ENCODE measurements around the gene NDUFB11.

The NDUFB11 gene

DNA sequence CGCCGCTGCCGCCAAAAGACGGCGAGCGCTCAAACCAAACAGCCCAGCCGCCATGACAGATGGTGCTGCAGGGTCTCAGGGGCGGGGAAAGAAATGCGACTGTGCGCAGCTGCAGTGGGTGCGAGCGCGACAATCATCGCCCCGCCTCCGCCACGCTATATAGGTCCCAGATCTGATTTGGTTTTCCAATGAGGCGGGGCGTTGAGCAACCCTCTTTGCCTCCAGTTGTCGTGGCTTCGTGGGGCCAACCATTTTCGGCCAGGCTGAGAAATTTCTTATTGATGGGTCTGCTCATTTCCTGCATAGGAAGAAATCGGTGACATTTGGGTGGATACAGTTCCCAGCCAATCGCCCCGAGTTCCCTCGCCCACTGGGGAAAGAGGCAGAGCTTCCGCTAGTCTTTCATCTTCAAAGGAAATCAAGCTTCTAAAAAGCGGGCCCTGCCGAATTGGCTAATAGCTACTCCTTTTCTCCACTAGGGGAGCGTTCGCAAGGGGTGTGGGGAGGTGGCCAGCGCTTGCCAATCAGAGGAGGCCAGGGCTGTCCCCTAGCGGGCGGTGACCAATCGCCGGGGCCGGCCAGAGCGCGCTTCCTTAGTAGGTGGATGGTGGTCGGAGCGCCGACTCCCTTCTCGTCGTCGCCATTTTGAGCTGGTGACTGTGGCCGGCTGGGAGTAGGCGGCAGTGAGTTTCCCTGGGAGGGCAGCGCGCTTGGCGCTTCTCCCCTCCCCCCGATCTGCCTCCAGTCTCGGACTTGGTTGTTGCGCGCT, at the start of gene NDUFB11, which contains the start of gene RBM10:
Gene NDUFB11 (minus strand): TSS at position 77 of the 769 bp plus-strand sequence. CDS start 23 bp downstream, at position 54.
Gene RBM10 (plus strand): TSS at position 596 of the 769 bp plus-strand sequence. CDS start 2,261 bp downstream, outside the sequence.
- Mint-ChIP-seq H3K27ac (peak within 1 kb of the TSS; percentile 99), H3K27me3 (no peaks in the 10 kb centered on the region), H3K4me3 (peak within 1 kb of the TSS; percentile 97), H3K4me1 (ENCODE audit: low read depth) (peaks cover 36% of the 10 kb centered on the region), H3K9me3 (no peaks in the 10 kb centered on the region), H3K36me3 (ENCODE audit: low read depth) (peaks cover 67% of the 10 kb centered on the region)
- intact Hi-C loops (cut with micrococcal nuclease): loop anchor here (2.0 kb wide), 1 partner anchor 16 kb away; no protein-coding TSS in a partner anchor

DNA sequence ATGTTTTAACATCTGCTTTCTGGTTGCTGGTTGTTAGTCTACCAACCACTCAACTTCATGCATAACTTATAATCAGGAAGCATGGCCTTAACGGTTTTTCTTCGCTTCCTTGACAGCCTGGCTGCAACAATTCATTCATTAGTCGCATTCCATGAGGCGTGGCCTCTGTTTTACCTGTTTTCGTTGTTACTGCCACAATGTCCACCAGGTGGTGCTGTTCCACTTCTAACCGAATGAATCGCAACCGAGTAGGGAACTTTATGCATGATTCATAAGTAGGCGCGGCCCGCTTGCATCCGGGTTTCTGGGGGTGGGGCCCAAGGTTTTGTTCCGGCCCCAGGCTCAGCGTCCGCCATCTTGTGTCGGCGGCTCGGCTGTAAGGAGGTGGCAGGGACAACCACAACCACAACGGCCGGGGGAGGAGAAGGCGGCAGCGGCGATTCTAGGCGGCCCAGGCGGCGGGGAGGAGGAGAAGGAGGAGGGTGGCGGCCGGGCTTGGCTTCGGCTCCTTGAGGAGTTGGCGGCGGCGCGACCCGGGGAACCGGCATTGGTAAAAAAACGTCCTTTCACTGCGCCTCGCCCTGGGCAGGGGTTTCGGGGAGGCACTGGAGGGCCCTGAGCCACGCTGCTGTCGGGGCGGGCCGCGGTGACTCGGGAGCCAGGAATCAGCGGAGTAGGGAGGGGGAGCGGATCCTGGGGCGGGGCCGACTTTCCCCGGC, 49.1 kb upstream of the NDUFB11 start, which contains the start of gene UBA1:
Gene UBA1 (plus strand): TSS at position 355 of the 719 bp plus-strand sequence. CDS start 4,974 bp downstream, outside the sequence.
- Mint-ChIP-seq H3K27ac (peak within 1 kb of the TSS; percentile 95), H3K36me3 (ENCODE audit: low read depth) (peaks cover 58% of the 10 kb centered on the region), H3K27me3 (no peaks in the 10 kb centered on the region), H3K4me1 (ENCODE audit: low read depth) (peaks cover 45% of the 10 kb centered on the region), H3K4me3 (peak within 1 kb of the TSS; percentile 89), H3K9me3 (no peaks in the 10 kb centered on the region)
- intact Hi-C loops (cut with micrococcal nuclease): loop anchor here (1.0 to 10.0 kb wide), 4 partner anchors 121 to 834 kb away; no protein-coding TSS in a partner anchor

DNA sequence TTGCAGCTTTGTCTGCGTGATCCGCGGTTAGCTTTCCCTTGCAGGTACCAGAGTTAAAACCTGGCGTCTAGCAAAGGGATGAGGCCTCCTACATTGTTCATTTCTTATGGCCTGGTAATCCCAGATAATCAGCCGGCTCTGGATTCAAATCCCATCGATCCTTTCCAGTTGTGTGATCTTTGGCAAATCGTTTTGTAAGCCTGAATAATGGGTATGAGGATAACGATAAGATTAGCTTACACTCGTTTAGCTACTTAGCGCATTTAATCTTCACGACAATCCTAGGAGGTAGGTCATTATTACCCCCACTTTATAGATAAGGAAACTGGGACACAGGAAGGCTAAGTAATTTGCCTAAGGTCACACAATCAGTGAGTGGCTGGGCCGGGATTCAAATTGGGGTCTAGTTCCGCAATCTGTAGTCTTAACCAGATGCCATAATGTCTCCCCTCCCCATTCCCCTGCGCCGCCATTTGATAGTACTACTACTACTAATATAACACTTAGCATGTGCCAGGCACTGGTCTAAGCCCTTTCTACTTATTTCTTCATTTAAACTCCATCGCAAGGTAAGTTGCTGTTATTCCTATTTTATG, 47.4 kb upstream of the NDUFB11 start:
- H3K4me3 Mint-ChIP-seq: peak overlapping the region; percentile 95
- peaks cover 49% of the 10 kb centered on the region for H3K36me3 Mint-ChIP-seq (ENCODE audit: low read depth)
- H3K27ac Mint-ChIP-seq: no peak overlapping the region
- no peaks in the 10 kb centered on the region for H3K27me3 Mint-ChIP-seq
- intact Hi-C loops (cut with micrococcal nuclease): loop anchor here (5.0 to 10.0 kb wide), 2 partner anchors 123 to 835 kb away; no protein-coding TSS in a partner anchor
- H3K9me3 Mint-ChIP-seq: no peaks in the 10 kb centered on the region
- peaks cover 38% of the 10 kb centered on the region for H3K4me1 Mint-ChIP-seq (ENCODE audit: low read depth)

DNA sequence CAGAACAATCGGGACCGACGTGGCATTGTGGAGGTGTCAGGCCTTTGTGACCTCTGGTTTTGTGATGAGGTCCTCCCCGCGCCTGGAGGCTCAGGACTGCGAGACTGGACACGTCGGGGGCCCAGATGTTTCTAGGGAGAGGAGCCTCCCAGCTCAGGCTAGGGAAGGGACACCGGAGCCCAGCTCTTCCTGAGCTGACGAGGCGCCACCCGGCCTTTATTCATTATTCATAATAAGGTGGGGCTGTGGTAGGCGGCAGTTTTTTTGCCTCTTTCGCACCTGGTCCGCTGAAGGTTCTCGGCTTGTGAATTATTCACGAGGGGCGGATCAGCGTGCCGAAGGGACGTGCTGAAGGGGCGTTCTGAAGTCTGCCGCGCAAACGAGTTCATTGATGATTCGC, 46.8 kb upstream of the NDUFB11 start:
- Mint-ChIP-seq H3K4me1 (ENCODE audit: low read depth) (peaks cover 32% of the 10 kb centered on the region), H3K36me3 (ENCODE audit: low read depth) (peaks cover 49% of the 10 kb centered on the region), H3K4me3 (peak overlapping the region; percentile 95), H3K27ac (peak overlapping the region; percentile 89), H3K27me3 (no peaks in the 10 kb centered on the region), H3K9me3 (no peaks in the 10 kb centered on the region)
- intact Hi-C loops (cut with micrococcal nuclease): loop anchor here (5.0 to 10.0 kb wide), 2 partner anchors 123 to 836 kb away; no protein-coding TSS in a partner anchor

DNA sequence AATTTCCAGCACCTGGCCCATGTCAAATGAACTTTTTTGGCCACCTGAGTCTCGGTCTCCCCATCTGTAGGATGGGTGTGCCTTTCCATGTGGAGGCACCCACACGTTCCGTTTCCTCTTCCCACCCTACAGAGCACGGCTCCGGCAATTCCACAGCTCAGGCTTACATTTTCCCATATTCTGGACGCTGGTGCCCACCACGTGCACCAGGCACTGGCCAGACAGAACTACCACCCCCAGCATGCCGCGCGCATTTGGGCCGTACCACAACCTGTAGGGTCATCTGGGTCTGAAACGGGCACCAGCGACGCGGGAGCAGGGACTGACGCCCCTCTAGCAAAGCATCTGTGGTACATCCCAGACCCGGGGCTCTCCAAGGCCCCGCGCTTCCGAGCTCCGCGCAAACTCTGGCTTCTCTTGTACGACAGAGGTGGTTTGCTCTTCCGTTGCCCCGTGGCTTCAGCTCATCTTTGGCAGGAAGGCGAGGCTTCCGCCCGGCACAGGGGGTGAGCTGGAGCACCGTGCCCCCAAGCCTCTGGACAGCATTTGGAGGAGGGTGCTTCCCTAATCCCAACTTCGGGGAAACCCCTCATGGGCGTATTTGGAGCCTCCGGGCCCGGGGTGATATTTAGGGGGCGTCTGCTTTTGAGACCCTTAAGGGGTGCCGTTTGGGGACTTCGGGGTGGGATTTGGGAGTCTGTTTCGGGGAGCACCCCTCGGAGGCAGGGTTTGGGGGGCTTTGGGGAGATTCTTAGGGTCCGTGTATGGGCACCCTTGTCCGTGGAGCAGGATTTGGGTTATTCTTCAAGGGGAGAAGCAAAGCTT, 46.2 kb upstream of the NDUFB11 start:
- peaks cover 49% of the 10 kb centered on the region for H3K36me3 Mint-ChIP-seq (ENCODE audit: low read depth)
- H3K9me3 Mint-ChIP-seq: no peaks in the 10 kb centered on the region
- peak overlapping the region; percentile 95 for H3K4me3 Mint-ChIP-seq
- peaks cover 25% of the 10 kb centered on the region for H3K4me1 Mint-ChIP-seq (ENCODE audit: low read depth)
- H3K27me3 Mint-ChIP-seq: no peaks in the 10 kb centered on the region
- H3K27ac Mint-ChIP-seq: peak overlapping the region; percentile 89
- intact Hi-C loops (cut with micrococcal nuclease): loop anchor here (5.0 to 10.0 kb wide), 2 partner anchors 124 to 837 kb away; no protein-coding TSS in a partner anchor

DNA sequence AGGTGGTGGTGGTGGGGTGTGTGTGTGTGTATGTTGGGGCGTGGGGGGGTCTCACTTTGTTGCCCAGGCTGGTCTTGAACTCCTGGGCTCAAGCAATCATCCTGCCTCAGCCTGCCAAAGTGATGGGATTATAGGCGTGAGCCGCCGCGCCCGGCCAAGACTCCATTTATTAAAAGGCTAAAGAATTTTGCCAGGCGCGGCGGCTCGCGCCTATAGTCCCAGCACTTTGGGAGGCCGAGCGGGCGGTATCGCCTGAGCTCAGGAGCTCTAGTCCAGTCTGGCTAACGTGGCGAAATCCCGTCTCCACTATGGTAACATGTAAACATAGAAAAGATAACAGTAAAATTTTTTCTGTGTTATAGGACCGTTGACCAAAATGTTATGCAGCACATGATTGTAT, 45.4 kb upstream of the NDUFB11 start:
- Mint-ChIP-seq H3K36me3 (ENCODE audit: low read depth) (peaks cover 49% of the 10 kb centered on the region), H3K9me3 (no peaks in the 10 kb centered on the region), H3K27ac (no peak overlapping the region), H3K27me3 (no peaks in the 10 kb centered on the region), H3K4me3 (no peak overlapping the region), H3K4me1 (ENCODE audit: low read depth) (peaks cover 18% of the 10 kb centered on the region)
- intact Hi-C loops (cut with micrococcal nuclease): loop anchor here (5.0 to 10.0 kb wide), 2 partner anchors 125 to 837 kb away; no protein-coding TSS in a partner anchor

DNA sequence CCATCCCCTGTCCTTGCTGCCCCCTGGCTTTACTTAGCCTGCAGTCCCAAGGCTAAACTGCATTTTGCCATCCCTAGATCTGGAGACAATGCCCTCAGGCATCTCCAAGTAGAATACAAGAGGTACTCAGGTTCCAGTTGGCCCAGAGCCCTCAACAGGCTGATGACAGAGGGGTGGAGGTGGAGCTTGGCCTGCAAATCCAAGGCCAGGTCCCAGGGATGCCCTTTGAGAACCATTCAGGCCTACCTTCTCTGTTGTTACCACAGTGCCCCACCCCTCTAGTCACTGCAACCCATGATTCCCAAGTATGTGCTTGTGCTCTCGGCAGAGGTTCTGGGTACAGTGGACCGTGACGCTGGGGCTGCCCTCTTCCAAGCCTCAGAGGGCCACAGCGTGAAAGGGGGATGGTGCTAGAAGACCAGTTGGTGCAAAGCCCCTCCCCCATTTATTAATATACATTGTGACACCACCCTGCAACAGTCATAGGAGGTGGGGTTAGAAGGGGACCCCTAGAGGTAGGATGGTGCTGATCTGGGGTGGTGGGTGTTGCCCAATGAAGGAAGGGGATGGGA, 42.7 kb upstream of the NDUFB11 start:
- H3K36me3 Mint-ChIP-seq (ENCODE audit: low read depth): peaks cover 57% of the 10 kb centered on the region
- no peak overlapping the region for H3K4me3 Mint-ChIP-seq
- no peaks in the 10 kb centered on the region for H3K9me3 Mint-ChIP-seq
- no peak overlapping the region for H3K27ac Mint-ChIP-seq
- intact Hi-C loops (cut with micrococcal nuclease): no loop called here
- no peaks in the 10 kb centered on the region for H3K27me3 Mint-ChIP-seq
- peaks cover 10% of the 10 kb centered on the region for H3K4me1 Mint-ChIP-seq (ENCODE audit: low read depth)

DNA sequence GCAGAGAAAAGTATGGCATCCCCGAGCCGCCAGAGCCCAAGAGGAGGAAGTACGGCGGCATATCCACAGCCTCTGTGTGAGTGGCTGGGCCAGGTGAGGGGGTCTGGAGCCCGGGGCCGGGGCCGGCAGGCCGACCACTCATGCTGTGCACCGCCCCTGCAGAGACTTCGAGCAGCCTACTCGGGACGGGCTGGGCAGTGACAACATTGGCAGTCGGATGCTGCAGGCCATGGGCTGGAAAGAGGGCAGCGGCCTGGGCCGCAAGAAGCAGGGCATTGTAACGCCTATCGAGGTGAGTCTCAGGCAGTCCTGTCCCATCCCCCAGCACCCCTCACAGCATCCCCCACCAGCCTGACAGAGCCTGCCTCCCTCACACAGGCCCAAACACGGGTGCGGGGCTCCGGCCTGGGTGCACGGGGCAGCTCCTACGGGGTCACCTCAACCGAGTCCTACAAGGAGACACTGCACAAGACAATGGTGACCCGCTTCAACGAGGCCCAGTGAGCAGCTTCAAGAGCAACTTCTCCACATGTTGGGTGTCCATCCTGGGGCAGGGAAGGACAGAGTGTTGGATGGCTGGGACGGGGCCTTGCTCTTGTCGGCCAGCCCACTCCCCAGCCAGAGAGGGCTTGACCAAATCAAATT, 41.7 kb upstream of the NDUFB11 start:
- Mint-ChIP-seq H3K4me3 (no peak overlapping the region), H3K36me3 (ENCODE audit: low read depth) (peaks cover 67% of the 10 kb centered on the region), H3K9me3 (no peaks in the 10 kb centered on the region), H3K27me3 (no peaks in the 10 kb centered on the region), H3K4me1 (ENCODE audit: low read depth) (peaks cover 10% of the 10 kb centered on the region), H3K27ac (no peak overlapping the region)
- intact Hi-C loops (cut with micrococcal nuclease): no loop called here

DNA sequence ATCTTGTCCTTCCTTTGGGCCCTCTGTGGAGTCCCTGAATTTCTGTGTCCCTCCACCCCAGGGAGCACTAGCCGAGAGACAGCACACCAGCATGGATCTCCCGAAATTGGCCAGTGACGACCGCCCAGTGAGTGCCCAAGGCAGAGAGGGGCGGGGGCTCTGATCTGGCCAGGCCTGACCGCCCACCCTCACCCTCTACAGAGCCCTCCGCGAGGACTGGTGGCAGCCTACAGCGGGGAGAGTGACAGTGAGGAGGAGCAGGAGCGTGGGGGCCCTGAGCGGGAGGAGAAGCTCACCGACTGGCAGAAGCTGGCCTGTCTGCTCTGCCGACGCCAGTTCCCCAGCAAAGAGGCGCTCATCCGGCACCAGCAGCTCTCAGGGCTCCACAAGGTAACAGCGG, 40.7 kb upstream of the NDUFB11 start:
- no peak overlapping the region for H3K27ac Mint-ChIP-seq
- peaks cover 70% of the 10 kb centered on the region for H3K36me3 Mint-ChIP-seq (ENCODE audit: low read depth)
- H3K4me3 Mint-ChIP-seq: no peak overlapping the region
- intact Hi-C loops (cut with micrococcal nuclease): no loop called here
- H3K4me1 Mint-ChIP-seq (ENCODE audit: low read depth): peaks cover under 1% of the 10 kb centered on the region
- H3K9me3 Mint-ChIP-seq: no peaks in the 10 kb centered on the region
- no peaks in the 10 kb centered on the region for H3K27me3 Mint-ChIP-seq

DNA sequence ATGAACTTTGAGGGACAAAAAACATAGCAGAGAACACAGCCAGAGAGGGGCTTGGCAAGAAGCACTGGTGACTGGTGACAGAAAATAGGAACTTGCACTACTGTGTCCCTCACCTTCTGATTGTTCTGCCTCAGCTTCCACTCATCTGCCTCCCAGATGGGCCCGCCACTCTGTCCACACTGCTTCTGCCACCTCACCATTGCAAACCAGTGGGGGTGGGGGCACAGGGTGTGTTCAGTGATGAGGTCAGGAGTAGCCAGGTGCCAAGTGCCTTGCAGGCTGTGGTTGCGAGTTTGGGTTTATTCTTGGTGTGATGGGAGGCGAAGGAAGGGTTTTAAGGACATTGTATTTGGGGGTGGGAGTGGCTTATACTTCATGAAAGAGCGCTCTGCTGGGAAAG, 40.0 kb upstream of the NDUFB11 start:
- Mint-ChIP-seq H3K27me3 (no peaks in the 10 kb centered on the region), H3K27ac (no peak overlapping the region), H3K4me1 (ENCODE audit: low read depth) (no peaks in the 10 kb centered on the region), H3K4me3 (no peak overlapping the region), H3K36me3 (ENCODE audit: low read depth) (peaks cover 76% of the 10 kb centered on the region), H3K9me3 (no peaks in the 10 kb centered on the region)
- intact Hi-C loops (cut with micrococcal nuclease): no loop called here

DNA sequence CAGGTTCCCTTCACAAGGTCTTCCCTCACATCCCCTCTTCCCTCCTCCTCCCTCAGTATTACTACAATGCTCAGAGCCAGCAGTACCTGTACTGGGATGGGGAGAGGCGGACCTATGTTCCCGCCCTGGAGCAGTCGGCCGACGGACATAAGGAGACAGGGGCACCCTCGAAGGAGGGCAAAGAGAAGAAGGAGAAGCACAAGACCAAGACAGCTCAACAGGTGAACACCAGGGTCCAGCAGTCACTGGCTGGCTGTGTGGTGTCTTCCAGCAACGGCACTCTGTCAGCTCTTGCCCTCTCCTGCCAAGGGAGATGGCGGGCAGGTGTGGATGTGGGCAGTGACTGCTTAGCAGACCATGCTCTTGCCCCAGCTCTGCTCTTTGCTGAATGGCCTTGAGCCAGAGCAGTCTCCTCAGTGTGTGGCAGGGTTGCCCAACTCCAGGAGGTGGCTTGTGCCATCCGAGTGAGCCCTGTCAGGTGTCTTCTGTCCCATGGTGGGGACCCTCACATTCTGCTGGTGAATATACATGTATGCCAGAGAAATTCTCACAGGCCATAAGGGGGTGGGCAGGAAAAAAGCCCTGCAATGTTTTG, 37.7 kb upstream of the NDUFB11 start:
- intact Hi-C loops (cut with micrococcal nuclease): no loop called here
- Mint-ChIP-seq H3K4me1 (ENCODE audit: low read depth) (no peaks in the 10 kb centered on the region), H3K27me3 (no peaks in the 10 kb centered on the region), H3K27ac (no peak overlapping the region), H3K9me3 (no peaks in the 10 kb centered on the region), H3K4me3 (no peak overlapping the region), H3K36me3 (ENCODE audit: low read depth) (peaks cover 95% of the 10 kb centered on the region)

DNA sequence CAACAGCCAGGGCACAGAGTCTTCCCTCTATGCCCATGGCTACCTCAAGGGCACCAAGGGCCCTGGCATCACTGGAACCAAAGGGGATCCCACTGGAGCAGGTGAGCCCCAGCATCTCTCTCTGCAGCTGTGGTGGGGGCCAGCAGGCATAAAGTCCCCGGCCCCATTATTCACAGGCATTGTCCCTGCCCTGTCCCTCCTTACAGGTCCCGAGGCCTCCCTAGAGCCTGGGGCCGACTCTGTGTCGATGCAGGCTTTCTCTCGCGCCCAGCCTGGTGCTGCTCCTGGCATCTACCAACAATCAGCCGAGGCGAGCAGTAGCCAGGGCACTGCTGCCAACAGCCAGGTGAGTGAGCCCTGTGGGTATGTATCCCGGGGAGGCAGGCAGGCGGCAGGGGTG, 36.8 kb upstream of the NDUFB11 start:
- H3K36me3 Mint-ChIP-seq (ENCODE audit: low read depth): peaks cover 95% of the 10 kb centered on the region
- H3K9me3 Mint-ChIP-seq: no peaks in the 10 kb centered on the region
- intact Hi-C loops (cut with micrococcal nuclease): no loop called here
- no peaks in the 10 kb centered on the region for H3K4me1 Mint-ChIP-seq (ENCODE audit: low read depth)
- H3K4me3 Mint-ChIP-seq: no peak overlapping the region
- no peak overlapping the region for H3K27ac Mint-ChIP-seq
- H3K27me3 Mint-ChIP-seq: no peaks in the 10 kb centered on the region
